Smooth muscle cell (in vitro differentiated cells): ENCODE results near the gene FBXL22. TPM values are rescaled to one million over a fixed set of nuclear protein-coding genes. Genes with fewer than 3 reads are reported as not detected.

ENCODE experiments used
- DNase-seq: peaks from one replicate; lab custom pipeline; 2025; ENCODE audit not compliant: unreplicated experiment; lab: John Stamatoyannopoulos, UW
- H2AFZ ChIP-seq: fragments of 200-600 bp; sonication (generic); 2 replicates; pipeline ENCODE4 v1.6.0; 2016; ENCODE audit warnings: antibody characterized with exemption, low read depth, mild to moderate bottlenecking
- H3F3A ChIP-seq: fragments of 200-600 bp; sonication (generic); 2 replicates; pipeline ENCODE4 v1.6.0; 2017; ENCODE audit warnings: antibody characterized with exemption, low read depth
- H3K27ac ChIP-seq: fragments of 200-600 bp; sonication (generic); 2 replicates; pipeline ENCODE4 v1.5.1; 2016; ENCODE audit warnings: low read depth, mild to moderate bottlenecking
- H3K27me3 ChIP-seq: fragments of 200-600 bp; sonication (generic); 2 replicates; pipeline ENCODE4 v1.6.1; 2016; ENCODE audit warnings: low read depth, mild to moderate bottlenecking
- H3K36me3 ChIP-seq: fragments of 200-600 bp; sonication (generic); 2 replicates; pipeline ENCODE4 v1.5.1; 2016; ENCODE audit warnings: low read depth
- H3K4me1 ChIP-seq: fragments of 200-600 bp; sonication (generic); 2 replicates; pipeline ENCODE4 v1.5.1; 2016; ENCODE audit warnings: low read depth
- H3K4me2 ChIP-seq: fragments of 200-600 bp; sonication (generic); 2 replicates; pipeline ENCODE4 v1.6.0; 2016; ENCODE audit warnings: mild to moderate bottlenecking
- H3K4me3 ChIP-seq: fragments of 200-600 bp; sonication (generic); 2 replicates; pipeline ENCODE4 v1.5.1; 2016; ENCODE audit warnings: mild to moderate bottlenecking
- H3K79me2 ChIP-seq: fragments of 200-600 bp; sonication (generic); 2 replicates; pipeline ENCODE4 v1.6.0; 2016; ENCODE audit warnings: low read depth, mild to moderate bottlenecking
- H3K9ac ChIP-seq: fragments of 200-600 bp; sonication (generic); 2 replicates; pipeline ENCODE4 v1.6.0; 2016; ENCODE audit warnings: low read depth
- H3K9me3 ChIP-seq: fragments of 200-600 bp; sonication (generic); replicated peaks from 2 replicates; pipeline ENCODE4 v1.5.1; 2016; ENCODE audit warnings: low read depth
- H4K20me1 ChIP-seq: fragments of 200-600 bp; sonication (generic); 2 replicates; pipeline ENCODE4 v1.6.0; 2016; ENCODE audit warnings: low read depth
- CTCF ChIP-seq: fragments of 200-600 bp; sonication (generic); IDR thresholded peaks from 2 replicates; pipeline ENCODE4 v1.5.1; 2017; ENCODE audit warnings: borderline replicate concordance, mild to moderate bottlenecking, antibody characterized with exemption; ENCODE audit not compliant: insufficient read depth, poor library complexity, severe bottlenecking
- WGBS: methylation state at CpG from one replicate; pipeline ENCODE4 v1.1.7; 2016; ENCODE audit warnings: low lambda C conversion rate; 5-methylcytosine and 5-hydroxymethylcytosine counted together
- polyA plus RNA-seq: library from polyadenylated mRNA; unstranded; fragments of >200 nt; fragmentation: Nextera tagmentation; extraction: Ambion mirVana; gene quantifications from 2 replicates; pipeline ENCODE4 v1.2.1, GENCODE V29; 2016
- total RNA-seq: library from RNA; depleted of rRNA; stranded (reverse); fragments of >200 nt; gene quantifications from 2 replicates; pipeline ENCODE4 v1.2.3, GENCODE V29; 2014

FBXL22 gene
- total and polyA plus RNA-seq, 2 experiments from 2014 or later: 0.35 TPM; not detected in 1

- 57% methylated on average over 2 of the region's 2 CpGs for WGBS
- Histone ChIP-seq H3F3A (peaks cover 4% of the 10 kb centered on the region), H2AFZ (no peak overlapping the region), H3K79me2 (peaks cover 6% of the 10 kb centered on the region), H3K4me3 (no peak overlapping the region), H3K4me1 (peaks cover 43% of the 10 kb centered on the region), H3K9me3 (no peaks in the 10 kb centered on the region), H4K20me1 (peaks cover 11% of the 10 kb centered on the region), H3K27me3 (no peaks in the 10 kb centered on the region), H3K9ac (peak overlapping the region; percentile 37), H3K27ac (peak overlapping the region; percentile 98), H3K36me3 (no peaks in the 10 kb centered on the region), H3K4me2 (peak overlapping the region; percentile 84)
- DNase-seq: no peak
- no peak for TF ChIP-seq CTCF
These were observed 42.8 kb upstream of the FBXL22 start for GRCh38 chr15:63554337-63554927.

GRCh38 chr15:63555507-63555906 is 41.7 kb upstream of the FBXL22 start:
- Histone ChIP-seq H3K9ac (no peak overlapping the region), H3K4me1 (peaks cover 47% of the 10 kb centered on the region), H3F3A (peaks cover 4% of the 10 kb centered on the region), H3K36me3 (no peaks in the 10 kb centered on the region), H3K4me2 (no peak overlapping the region), H3K27ac (no peak overlapping the region), H3K9me3 (no peaks in the 10 kb centered on the region), H3K79me2 (peaks cover 6% of the 10 kb centered on the region), H2AFZ (no peak overlapping the region), H3K27me3 (no peaks in the 10 kb centered on the region), H4K20me1 (peaks cover 13% of the 10 kb centered on the region), H3K4me3 (no peak overlapping the region)
- TF ChIP-seq CTCF: no peak
- no peak for DNase-seq

- Histone ChIP-seq H3K79me2 (peaks cover 6% of the 10 kb centered on the region), H3K36me3 (no peaks in the 10 kb centered on the region), H3K4me1 (peaks cover 46% of the 10 kb centered on the region), H3K9me3 (no peaks in the 10 kb centered on the region), H3K9ac (no peak overlapping the region), H4K20me1 (peaks cover 20% of the 10 kb centered on the region), H3K27ac (no peak overlapping the region), H3K27me3 (no peaks in the 10 kb centered on the region), H3K4me2 (no peak overlapping the region), H3F3A (peaks cover 4% of the 10 kb centered on the region), H2AFZ (no peak overlapping the region), H3K4me3 (no peak overlapping the region)
- WGBS: 89% methylated on average over 6 of the region's 6 CpGs
- DNase-seq: no peak
- no peak for TF ChIP-seq CTCF
These were observed 40.9 kb upstream of the FBXL22 start for GRCh38 chr15:63556246-63556645.

- peaks cover 41% of the 10 kb centered on the region for H3K4me1 ChIP-seq
- WGBS: 96% methylated on average over 7 of the region's 7 CpGs
- no peaks in the 10 kb centered on the region for H3K9me3 ChIP-seq
These were observed 40.5 kb upstream of the FBXL22 start for GRCh38 chr15:63556736-63557135.

More at GRCh38 chr15:63556736-63557135, 40.5 kb upstream of the FBXL22 start:
- peaks cover 6% of the 10 kb centered on the region for H3K79me2 ChIP-seq
- H3K36me3 ChIP-seq: no peaks in the 10 kb centered on the region
- H3K27ac ChIP-seq: no peak overlapping the region
- no peak overlapping the region for H3K4me3 ChIP-seq
- no peaks in the 10 kb centered on the region for H3K27me3 ChIP-seq
- peaks cover 23% of the 10 kb centered on the region for H4K20me1 ChIP-seq
- H3K9ac ChIP-seq: no peak overlapping the region
- peaks cover 4% of the 10 kb centered on the region for H3F3A ChIP-seq
- H2AFZ ChIP-seq: no peak overlapping the region
- no peak for DNase-seq
- H3K4me2 ChIP-seq: no peak overlapping the region
- no peak for TF ChIP-seq CTCF
